Urinary bladder (tissue), 4 donors: ENCODE measurements around the gene DOCK4. TPM values are rescaled to one million over a fixed set of nuclear protein-coding genes. Genes with fewer than 3 reads are reported as not detected.

Source experiments
- DNase-seq: peaks from one replicate; pipeline ENCODE4 v3.0.0-alpha.2; 2015; ENCODE audit errors: extremely low spot score
- H3K27ac ChIP-seq: one replicate; pipeline ENCODE4 v1.5.1; 2013; ENCODE audit warnings: low read depth, mild to moderate bottlenecking, moderate library complexity
- H3K36me3 ChIP-seq: one replicate; pipeline ENCODE4 v1.6.1; 2013; ENCODE audit warnings: mild to moderate bottlenecking, moderate library complexity; ENCODE audit not compliant: insufficient read depth
- H3K4me1 ChIP-seq: one replicate; pipeline ENCODE4 v1.6.1; 2013; ENCODE audit warnings: mild to moderate bottlenecking, moderate library complexity; ENCODE audit not compliant: insufficient read depth
- H3K4me3 ChIP-seq: one replicate; pipeline ENCODE4 v1.5.1; 2013; ENCODE audit warnings: low read depth, low read length
- WGBS: extraction: QIAGEN DNeasy Blood & Tissue Kit; methylation state at CpG from one replicate; pipeline ENCODE4 v1.1.7; 2013; 5-methylcytosine and 5-hydroxymethylcytosine counted together
- polyA plus RNA-seq: library from polyadenylated mRNA; stranded (reverse); fragments of 200-250 nt; gene quantifications from one replicate; pipeline ENCODE4 v1.2.3, GENCODE V29; 2013
- small RNA-seq: library from RNA; depleted of rRNA; stranded (forward); fragments of <200 nt; gene quantifications from one replicate; pipeline ENCODE3, GENCODE V24; 2014
- total RNA-seq: library from RNA; depleted of rRNA; stranded (reverse); fragments of >200 nt; gene quantifications from one replicate; pipeline ENCODE4 v1.2.3, GENCODE V29; 2014
- donor health status: healthy with polysubstance abuse.
- donor health status: healthy.

DOCK4 gene
- total and polyA plus RNA-seq, 2 donors: 5.9 to 46.5 TPM

DNA sequence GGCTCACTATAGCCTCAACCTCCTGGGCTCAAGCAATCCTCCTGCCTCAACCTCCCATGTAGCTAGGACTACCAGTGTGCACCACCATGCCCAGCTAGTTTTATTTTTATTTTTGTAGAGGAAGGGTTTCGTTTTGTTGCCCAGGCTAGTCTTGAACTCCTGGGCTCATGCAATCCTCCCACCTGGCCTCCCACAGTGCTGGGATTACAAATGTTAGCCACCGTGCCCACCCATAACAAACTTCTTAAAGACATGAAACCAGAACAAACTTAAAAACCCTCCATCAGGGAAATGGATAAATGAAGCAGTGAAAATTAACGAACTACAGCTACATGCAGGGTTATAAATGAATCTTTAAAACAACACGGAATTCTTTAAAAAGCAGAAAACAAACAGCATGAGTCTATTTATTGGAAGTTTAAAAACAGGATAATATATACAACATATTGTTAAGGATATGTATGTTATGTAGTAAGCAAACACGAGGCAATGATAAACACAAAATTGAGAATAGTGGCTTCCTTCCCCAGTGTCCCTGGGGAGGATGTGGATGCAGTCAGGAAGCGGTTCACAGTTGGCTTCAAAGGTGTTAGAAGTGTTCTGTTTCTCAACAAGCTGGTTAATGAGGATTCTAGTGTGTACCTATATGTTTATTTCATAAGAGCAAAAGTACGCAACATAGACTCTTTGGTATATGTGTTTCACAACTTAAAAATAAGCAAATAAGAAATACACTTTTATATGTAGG, 515.7 kb downstream of the DOCK4 start:
- H3K36me3 ChIP-seq: no peaks in the 10 kb centered on the region
- no peak for DNase-seq
- no peak overlapping the region for H3K27ac ChIP-seq
- H3K4me3 ChIP-seq: no peak overlapping the region
- no peaks in the 10 kb centered on the region for H3K4me1 ChIP-seq
- 74% methylated on average over 7 of the region's 7 CpGs for WGBS

- no peak for DNase-seq
- no peaks in the 10 kb centered on the region for H3K4me1 ChIP-seq
- no peak overlapping the region for H3K4me3 ChIP-seq
- no peaks in the 10 kb centered on the region for H3K36me3 ChIP-seq
- no peak overlapping the region for H3K27ac ChIP-seq
Measured at GRCh38 chr7:111685349-111685748, 520.9 kb downstream of the DOCK4 start.

DNA sequence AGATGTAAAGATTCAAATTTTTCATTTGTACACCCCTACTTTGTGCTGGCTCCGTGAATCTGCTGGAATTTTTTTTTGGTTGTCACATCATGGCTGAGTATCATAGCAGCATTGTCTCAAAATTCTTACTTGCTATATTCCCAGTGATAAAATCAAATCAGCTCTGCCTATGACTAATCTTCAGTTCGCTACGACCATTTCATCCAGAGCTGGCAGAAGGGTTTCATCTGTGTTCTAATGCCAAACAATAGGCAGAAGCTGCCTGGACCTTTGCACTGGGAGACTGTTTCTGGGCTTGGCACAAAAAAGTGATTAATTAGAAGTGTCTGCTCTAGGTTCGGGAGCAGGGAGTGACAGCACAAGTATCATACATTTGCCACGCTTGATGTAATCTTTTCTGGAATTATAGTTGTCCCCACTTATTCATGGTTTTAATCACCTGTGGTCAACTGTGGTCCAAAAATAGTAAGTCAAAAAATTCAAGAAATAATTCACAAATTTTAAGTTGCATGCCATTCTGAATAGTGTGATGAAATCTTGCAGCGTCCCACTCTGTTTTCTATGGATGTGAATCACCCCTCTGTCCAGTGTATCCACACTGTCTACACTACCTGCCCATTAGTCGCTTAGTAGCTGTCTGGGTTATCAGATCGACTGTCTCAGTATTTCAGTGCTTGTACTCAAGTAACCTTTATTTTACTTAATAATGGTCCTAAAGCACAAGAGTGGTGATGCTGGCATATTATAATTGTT, 523.4 kb downstream of the DOCK4 start:
- no peaks in the 10 kb centered on the region for H3K36me3 ChIP-seq
- DNase-seq: no peak
- no peak overlapping the region for H3K27ac ChIP-seq
- no peak overlapping the region for H3K4me3 ChIP-seq
- WGBS: 76% methylated on average over 8 of the region's 8 CpGs
- H3K4me1 ChIP-seq: no peaks in the 10 kb centered on the region

DNA sequence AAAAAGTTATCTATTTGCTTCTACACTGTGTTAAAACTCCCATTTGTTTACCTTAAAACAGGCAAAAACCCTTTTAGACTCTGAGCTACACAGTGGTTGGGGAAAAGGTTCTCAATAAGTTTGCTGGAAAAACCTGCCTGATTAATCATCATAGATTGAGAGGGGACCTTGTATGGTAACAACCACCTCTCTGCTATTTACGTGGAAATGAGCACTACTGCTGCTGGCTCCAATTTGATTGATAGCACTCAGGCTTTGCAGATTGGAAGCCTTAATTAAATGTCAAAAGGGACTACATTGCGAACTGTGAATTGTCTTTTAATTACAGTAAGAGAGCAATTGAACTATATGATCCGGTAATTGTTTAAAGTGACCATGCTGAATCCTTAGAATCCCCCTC, 525.0 kb downstream of the DOCK4 start:
- no peak overlapping the region for H3K27ac ChIP-seq
- no peaks in the 10 kb centered on the region for H3K4me1 ChIP-seq
- 82% methylated on average over 3 of the region's 3 CpGs for WGBS
- no peaks in the 10 kb centered on the region for H3K36me3 ChIP-seq
- H3K4me3 ChIP-seq: no peak overlapping the region
- DNase-seq: no peak

DNA sequence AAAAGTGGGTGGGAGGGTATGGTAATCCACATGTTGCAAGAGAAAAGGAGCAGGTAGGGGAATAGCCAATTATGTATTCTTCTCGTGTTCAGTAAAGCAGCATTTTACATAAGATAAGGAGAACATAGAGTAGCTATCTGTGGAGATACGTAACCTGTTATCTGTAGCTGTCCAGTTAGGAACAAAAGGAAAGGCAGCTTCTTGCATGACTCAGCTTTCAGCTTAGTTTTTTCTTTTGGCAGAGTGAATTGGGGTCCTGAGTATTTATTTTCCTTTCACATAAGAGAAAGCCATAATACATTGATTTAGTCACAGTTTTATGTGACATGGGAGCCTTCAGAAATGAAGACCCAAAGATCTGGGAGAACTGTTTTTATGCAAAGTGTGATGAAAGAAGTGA, 527.2 kb downstream of the DOCK4 start:
- no peaks in the 10 kb centered on the region for H3K4me1 ChIP-seq
- H3K36me3 ChIP-seq: no peaks in the 10 kb centered on the region
- no peak for DNase-seq
- H3K27ac ChIP-seq: no peak overlapping the region
- 73% methylated on average over 2 of the region's 2 CpGs for WGBS
- H3K4me3 ChIP-seq: no peak overlapping the region

GRCh38 chr7:111678281-111678680, 527.9 kb downstream of the DOCK4 start:
- no peaks in the 10 kb centered on the region for H3K36me3 ChIP-seq
- no peak for DNase-seq
- H3K4me1 ChIP-seq: no peaks in the 10 kb centered on the region
- no peak overlapping the region for H3K27ac ChIP-seq
- no peak overlapping the region for H3K4me3 ChIP-seq
- WGBS: 63% methylated on average over 3 of the region's 3 CpGs

- no peak for DNase-seq
- H3K36me3 ChIP-seq: no peaks in the 10 kb centered on the region
Measured at GRCh38 chr7:111677848-111678247, 528.4 kb downstream of the DOCK4 start.

DNA sequence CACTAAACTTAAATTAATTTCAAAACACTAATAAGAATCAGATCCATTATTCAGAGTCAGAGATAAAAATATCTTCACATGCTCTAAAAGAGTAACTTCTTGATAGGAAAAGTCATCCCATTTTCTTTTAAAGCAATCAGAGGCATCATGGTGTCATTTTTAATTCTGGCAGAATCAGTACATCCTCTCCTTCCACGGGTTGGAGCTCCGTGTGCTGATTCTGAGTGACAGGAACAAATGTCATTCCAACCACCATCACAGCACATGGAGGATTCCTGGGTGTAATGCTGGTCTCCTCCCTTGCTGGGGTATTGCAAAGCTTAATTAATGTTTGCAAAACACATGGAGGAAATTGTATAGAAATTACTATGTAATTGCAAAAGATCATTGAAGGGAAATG, 529.4 kb downstream of the DOCK4 start:
- H3K4me3 ChIP-seq: no peak overlapping the region
- H3K4me1 ChIP-seq: no peaks in the 10 kb centered on the region
- H3K27ac ChIP-seq: no peak overlapping the region
- no peaks in the 10 kb centered on the region for H3K36me3 ChIP-seq
- 28% methylated on average over 2 of the region's 2 CpGs for WGBS
- DNase-seq: no peak

More at GRCh38 chr7:111677848-111678247, 528.4 kb downstream of the DOCK4 start:
- no peaks in the 10 kb centered on the region for H3K4me1 ChIP-seq
- H3K4me3 ChIP-seq: no peak overlapping the region
- no peak overlapping the region for H3K27ac ChIP-seq

Small RNAs within 50 kb of the gene (small RNA-seq; reads per million reads assigned to genes)
- gene RNA5SP237: not detected

Other genes starting within 250 kb of the DOCK4 start
- 53.1 TPM for gene ZNF277, start 296 bp upstream of the DOCK4 start, total RNA-seq
- 18.6 TPM for gene ZNF277, start 296 bp upstream of the DOCK4 start, polyA plus RNA-seq
- 49.0 TPM for gene IFRD1, start 244.1 kb upstream of the DOCK4 start, total RNA-seq
- 30.8 TPM for gene IFRD1, start 244.1 kb upstream of the DOCK4 start, polyA plus RNA-seq